HG02885 (cell line): Measurements from ENCODE around the gene IVNS1ABP.
A peak's percentile ranks its signal among the peaks of the same experiment; 100 is the strongest.

Experiments used
- ATAC-seq: cut with Tn5 transposase; IDR thresholded peaks from one replicate; pipeline ENCODE4 v1.9.1; 2021; ENCODE audit warnings: mild to moderate bottlenecking; ENCODE audit not compliant: unreplicated experiment, poor library complexity

Gene IVNS1ABP

DNA sequence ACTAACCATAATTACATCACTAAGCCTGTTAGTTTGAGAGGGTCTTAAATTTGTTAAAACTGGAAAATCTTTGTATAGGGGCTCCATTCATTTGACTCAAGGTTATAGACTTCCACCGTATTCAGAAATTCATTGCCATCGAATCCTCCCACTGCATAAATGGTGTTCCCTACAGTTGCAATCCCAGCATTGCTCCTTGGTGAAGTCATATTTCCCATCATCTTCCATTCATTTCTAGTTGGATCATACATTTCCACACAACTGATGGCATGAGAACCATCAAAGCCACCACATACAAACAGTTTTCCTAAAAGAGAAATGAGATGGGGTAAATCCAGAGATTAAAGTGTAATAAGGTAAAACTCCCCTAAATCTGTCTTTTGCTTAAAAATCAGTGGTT lies 19.1 kb downstream of the IVNS1ABP start:
- ATAC-seq, result no peak

DNA sequence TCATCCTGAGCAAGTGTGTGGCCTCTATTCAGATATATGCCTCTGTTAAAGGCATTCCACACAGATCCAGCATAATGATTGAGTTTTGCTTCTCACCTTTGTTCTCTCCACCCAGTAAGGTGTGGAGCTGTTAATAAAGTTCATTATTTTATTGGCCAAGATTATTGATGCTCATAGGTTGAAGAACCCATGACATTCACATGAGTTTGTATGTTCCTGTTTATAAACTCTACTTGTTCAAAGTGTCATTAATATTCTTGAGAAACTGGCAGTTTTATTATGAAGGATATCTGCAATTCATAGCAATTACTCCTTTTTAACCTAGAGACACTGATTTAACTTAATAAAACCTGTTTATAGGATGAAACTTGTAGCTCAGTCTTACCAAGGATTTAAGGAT lies 22.0 kb downstream of the IVNS1ABP start:
- ATAC-seq, result no peak

DNA sequence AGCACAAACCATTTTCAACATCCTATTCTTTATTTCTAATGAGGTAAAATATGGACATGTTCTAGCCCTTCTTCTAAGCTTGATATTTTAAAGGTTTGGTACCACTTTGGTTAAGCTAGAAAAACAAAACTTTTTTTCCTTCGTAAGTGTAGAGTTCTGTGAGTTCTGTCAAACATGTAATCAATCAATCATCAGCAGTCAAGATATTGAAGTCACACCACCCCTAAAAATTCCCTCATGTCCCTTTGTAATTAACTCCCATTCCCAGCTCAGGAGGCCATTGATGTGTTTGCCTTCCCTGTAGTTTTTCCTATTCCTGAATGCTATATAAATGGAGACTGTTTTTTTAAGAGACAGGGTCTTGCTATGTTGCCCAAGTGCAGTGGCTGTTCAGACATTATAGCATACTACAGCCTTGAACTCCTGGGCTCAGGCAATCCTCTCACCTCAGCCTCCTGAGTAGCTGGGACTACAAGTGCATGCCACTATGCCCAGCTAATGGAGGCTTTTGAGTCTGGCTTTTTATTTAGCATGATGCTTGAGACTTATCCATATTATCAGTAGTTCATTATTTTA lies 23.0 kb downstream of the IVNS1ABP start:
- ATAC-seq, result no peak

DNA sequence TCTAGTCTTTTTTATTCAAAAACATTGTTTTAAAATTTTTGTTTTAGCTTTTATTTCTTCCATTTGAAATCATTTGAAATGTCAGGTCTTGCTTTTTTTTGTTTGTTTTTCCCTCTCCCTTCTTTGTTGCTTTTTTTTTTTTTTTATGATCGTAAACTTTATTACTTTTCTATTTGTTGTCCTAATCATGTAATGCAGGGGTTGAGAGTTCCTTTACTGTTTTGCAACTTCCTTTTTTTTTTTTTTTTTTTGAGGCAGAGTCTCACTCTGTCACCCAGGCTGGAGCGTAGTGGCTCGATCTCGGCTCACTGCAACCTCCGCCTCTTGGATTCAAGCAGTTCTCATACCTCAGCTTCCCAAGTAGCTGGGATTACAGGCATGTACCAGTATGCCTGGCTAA lies 24.8 kb downstream of the IVNS1ABP start:
- ATAC-seq, result no peak

DNA sequence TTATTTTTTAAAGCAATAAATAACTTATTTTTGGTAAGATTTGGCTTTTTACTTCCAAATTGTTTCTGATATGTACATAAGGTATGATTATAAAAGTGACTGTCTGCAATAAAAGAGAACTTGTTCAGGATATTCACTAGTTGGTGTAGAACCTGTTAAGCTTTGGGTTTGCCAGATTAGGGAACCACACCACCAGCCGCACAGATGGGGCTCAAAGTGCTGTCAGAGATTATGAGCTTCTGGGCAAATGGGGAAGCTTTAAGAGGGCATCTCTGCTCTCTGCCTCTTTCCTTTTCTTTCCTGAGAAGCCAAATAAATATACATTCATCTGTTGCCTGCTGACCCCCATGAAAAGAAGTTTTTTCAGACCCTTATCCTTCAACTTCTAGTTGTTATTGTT lies 25.4 kb downstream of the IVNS1ABP start:
- no peak for ATAC-seq

DNA sequence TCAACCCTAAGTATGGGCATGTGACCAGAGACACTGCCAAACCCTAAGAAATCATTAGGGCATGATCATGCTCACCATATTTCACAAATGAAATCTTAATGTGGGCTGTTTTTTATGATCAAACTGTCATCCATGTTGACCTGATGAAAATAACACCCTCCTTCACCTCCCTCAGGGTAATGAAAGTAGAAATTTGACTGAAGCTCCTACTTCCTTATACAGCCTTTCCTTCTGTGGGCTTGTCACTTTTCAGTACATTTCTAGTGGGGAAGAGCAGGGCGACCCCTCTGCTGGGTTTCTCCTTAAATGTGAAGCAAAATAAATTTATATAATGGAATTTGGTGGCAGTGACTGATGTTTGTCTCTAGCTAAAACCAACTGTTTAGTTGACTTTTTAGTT lies 25.9 kb downstream of the IVNS1ABP start:
- no peak for ATAC-seq

DNA sequence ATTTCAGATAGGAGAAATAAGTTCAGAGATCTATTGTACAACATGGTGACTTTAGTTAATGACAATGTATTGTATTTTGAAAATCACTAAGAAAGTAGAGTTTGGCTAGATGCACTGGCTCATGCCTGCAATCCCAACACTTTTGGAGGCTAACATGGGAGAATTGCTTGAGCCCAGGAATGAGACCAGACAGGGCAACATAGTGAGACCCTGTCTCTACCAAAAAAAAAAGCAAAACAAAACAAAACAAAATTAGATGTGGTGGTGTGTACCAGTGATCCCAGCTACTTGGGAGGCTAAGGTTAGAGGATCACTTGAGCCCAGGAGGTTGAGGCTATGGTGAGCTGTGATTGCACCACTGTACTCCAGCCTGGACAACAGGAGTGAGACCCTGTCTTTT lies 27.2 kb downstream of the IVNS1ABP start:
- no peak for ATAC-seq

DNA sequence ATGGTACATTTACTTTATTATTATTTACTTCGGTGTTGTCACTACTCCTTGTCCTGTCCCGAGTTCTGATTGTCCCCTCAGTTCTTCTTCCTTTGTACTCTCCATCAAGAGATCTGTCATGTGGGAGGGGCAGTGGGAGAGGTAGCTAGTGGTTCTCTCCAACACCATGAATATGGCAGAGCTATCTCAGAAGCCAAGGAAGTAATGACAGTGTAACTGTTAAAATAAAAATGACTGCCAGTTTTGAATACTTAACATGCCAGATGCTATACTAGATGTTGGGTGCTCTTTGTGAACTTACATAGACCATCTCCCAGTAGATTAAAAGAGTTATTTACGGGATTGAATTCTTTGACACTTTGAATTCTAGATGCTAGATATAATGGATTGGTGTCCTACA lies 28.6 kb downstream of the IVNS1ABP start:
- ATAC-seq, result no peak

DNA sequence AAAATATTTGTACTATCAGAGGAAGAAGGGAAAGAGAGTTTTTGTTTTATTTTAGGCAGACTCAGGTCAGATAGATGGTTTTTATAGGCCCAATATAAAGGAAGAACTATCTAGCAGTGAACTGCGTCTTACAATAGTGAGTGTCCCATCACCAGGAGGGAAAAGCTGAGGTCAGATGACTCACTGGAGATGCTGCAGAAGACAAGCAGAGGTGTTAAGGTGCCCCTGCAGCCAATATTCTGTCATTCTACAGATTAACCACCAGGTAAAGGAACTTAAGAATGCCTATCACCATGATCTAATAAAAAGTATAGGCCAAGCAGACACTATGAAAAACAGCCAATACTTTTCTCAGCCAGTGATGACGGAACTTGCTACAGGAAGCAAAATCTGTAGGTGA lies 29.6 kb downstream of the IVNS1ABP start:
- ATAC-seq, result no peak

DNA sequence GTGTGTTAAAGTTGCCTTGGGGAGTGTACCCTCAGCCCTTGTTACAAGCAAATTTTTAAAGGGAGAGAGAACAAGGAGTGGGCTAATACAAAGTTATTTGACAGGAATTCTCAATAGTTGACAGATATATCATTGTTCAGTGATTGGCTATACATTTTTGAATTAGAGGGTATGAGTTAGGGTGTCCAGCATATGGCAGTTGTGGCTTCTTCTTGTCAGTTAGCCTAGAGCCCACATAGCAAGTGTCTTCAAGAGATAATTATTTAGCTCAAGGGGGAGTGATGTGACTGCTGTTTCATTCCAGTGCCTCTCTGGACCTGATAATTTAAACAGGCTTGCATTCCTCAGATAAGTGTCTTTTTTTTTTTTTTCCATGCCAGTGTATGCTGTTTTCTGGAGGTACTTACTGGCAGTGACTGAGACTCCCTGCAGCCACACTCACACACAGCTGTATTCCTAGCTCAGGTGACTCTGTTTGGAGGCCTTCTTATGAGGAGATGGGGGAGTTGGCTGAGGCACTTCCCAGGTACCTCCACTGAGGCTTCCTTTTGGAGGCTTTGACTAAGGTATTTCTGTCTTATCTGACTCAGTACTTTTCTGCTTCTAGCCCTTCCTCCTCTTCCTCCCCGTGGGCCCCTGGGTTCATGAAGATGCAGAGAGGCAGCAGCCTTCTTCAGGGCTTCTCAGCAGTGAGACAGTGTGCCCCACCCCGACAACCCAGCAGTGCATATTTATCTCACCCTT lies 32.3 kb downstream of the IVNS1ABP start:
- no peak for ATAC-seq

DNA sequence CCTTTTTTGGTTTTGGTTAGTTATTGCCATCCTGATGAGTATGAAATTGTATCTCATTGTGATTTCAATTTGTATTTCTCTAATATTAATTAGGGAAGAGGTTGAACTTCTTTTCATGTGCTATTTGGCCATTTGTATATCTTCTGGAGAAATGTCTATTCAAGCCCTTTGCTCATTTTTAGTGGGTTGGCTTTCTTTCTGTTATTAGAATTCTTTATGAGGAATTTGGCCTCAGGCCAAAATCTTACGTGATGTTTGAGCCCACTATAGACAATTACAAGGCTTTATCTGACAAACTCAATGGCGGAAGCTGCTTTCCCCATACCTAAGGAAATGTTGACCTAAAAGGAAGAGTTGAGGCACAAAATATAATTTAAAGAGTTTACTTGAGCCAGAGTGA lies 32.9 kb downstream of the IVNS1ABP start:
- no peak for ATAC-seq

DNA sequence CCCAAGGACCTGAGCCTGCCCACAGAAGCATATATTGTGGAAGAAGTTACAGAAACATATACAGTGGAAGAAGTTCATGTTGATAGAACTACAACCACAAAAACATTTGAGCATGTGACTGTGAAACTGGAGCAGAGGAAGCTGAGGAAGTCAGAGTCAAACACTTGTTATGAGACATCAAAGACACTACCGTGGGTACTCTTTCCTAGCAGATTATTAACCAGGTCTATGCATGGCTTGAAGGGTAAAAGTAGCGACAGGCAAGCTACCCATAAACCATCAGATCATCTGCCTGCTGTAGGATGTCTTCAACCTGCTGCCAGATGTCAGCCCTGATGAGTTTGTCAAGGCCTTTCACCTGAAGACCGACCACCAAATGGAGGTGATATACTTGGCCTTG lies 35.8 kb downstream of the IVNS1ABP start:
- peak; percentile 68 for ATAC-seq

DNA sequence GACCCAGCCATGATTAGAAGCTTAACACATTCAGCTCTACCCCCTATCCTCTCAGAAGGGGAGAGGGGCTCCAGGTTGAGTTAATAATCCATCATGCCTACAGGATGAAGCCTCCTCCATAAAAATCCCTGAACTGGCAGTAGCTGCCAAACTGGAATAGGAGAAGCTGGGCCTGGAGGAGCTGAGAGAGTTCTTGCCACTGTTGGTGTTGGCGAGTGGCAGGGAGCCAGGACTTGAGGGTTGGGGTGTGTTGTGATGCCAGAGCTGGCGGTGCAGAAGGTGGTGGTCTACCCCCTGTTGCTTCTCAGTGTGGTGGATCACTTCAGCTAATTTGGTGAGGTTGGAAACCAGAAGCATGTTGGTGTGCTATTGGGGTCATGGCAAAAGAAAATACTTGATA lies 36.5 kb downstream of the IVNS1ABP start:
- no peak for ATAC-seq

DNA sequence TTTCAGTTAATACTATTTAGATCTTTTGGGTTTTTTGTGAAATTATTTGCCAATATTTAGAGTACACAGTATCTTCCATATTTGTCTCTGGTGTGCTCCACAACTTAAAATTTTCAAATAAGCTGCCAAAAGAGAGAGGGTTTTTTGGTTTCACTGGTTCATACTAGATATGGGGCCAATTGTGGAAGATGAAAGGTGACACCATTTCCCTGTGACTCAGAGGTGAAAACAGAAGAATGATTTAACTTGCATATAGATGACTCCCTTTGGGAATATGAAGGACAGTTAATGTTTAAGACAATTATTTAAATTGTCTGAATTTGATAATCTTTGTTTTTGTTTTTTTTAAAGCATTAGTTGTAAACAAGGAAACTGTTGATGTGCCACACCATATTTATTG lies 37.5 kb downstream of the IVNS1ABP start:
- no peak for ATAC-seq

DNA sequence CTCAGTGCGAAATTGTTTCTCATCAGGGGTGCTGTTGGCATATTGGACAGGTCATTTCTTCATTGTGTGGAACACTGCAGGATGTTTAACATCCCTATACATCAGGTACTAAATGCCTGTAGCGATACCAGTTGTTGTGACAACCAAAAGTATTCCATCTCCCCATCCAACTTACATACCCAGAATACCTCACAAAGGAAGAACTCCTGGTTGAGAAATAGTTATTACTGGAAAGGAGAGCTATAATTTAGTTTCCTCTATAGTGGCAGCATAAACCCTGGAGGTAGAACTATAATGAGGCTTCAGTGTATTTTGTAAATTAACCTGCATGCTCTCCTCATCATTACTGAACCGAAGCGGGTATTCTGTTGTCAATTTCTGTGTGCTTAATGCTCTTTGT lies 45.1 kb downstream of the IVNS1ABP start:
- ATAC-seq, result no peak

DNA sequence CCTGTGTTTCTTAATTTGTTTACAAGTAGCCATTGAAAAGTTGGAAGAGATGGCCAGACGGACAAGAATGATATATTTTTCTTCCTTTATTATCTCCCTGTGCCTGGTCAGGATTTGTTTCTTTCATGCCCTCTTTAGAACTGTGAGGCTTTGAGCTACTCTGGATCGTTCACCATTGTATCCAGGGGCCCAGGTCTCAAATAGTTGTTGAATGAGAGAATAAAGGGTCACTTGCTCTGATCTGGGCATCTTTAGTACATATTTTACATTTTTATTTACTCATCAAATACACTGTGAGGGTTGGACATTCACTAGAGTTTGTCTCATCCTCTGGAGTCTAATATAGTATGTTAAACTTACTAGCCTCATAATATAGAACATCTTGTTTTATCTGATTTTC lies 48.7 kb downstream of the IVNS1ABP start:
- ATAC-seq, result no peak

DNA sequence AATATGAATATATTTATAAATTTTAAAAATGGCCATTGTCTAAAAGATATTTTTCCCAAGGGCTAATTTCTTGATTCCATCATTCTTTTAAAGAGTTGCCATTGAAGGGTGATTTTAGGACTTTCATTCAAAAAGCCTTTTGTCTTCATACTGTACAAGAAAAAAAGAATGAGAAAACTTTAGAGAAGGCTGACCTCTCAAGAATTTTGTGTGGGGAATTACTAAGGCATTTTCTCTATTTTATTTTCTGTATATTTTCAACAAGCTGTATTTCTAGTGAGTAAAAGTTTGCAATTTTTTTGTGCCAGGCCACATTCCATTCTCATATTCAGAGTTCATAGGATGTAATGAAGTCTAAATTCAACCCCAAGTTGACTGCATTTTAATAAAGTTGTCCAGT lies 49.3 kb downstream of the IVNS1ABP start:
- no peak for ATAC-seq

DNA sequence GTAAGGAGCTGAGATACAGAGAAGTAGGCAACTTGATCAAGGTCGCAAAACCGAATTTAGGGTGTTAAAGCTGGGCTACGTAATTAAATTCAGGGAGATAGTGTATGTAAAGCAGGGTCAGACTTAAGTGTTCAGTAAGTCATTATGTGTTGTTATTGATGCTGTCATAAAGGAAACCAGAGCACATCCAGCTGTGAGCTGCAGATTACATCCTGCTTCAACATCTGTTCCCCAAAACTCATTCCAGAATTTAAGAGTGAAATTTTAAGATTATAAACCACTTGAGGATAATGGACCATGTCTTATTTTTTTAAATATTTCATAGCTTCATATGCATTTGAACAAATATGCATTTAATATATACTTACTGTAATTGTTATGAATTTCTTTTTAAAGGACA lies 49.7 kb downstream of the IVNS1ABP start:
- no peak for ATAC-seq

DNA sequence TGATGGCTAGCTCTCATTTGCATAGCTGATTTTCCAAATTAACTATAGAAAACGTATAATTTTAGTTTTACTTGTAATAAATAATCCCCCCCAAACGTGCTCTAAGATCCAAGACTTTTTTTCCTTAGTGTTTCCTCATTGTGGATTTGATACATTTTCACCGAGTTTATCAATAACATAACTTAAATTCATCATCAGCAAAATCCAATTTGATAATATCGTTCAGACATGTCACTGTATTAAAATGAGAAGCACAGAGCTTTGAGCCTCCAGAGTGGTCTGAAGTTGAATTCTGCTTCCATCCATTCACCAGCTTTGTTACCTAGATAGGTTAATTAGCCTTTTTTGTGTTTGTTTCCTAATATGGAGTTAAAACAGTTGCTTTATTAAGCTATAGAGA lies 51.7 kb downstream of the IVNS1ABP start:
- no peak for ATAC-seq

DNA sequence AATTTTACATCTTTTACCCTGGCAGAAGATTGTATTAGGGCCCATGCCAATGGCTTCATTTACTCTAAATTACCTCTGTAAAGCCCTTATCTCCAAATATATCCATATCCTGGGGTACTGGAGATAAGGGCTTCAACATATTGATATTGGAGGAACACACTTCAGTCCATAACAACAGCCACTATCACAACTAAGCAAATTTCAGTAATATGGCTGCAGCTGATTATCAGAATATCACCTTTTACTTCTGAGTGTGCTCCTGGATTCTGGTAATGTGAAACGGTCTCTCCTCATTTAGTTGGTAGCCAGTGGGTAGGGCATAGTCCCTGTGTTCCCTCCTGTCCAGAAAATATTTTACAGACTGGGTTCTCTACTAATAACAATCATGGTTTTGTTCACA lies 53.3 kb downstream of the IVNS1ABP start:
- no peak for ATAC-seq

DNA sequence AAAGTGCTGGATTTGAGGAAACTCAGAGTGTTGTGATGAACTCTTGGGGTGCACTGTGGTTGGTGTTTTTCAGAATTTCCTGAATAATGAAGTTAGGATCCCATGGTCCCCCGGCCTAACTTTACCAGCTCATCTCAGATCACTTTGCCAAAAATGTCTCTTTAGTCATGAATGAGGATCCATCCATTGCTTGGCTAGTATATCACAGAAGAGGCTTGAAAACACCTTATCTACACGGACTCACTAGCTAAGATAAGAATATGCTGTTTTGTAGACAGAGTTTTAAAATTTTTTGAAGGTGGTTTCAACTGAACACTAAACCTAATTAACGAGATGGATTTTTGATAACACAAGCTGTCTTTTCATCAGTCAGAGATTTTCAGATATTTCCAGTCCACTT lies 53.8 kb downstream of the IVNS1ABP start:
- ATAC-seq, result no peak

DNA sequence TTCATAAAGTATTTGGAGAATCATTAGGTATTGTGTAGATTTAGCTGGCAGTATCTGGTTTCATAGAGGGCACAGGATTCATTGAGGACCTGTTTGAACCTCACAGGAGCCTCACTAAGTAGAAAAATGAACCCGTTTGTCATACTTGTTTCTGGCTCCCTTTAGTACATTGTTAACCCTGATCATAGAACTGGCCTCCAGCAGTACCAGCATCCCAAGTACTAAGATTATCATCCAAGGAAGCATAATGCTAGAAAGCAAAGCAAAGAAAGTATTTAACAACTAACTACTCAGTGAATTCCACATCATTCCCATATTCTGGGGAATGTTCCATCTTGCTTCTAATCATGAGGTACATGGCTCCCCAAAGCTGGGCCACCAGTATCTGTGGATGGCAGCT lies 54.9 kb downstream of the IVNS1ABP start:
- ATAC-seq, result no peak
